ENCODE data around the gene WDR88.

DNA sequence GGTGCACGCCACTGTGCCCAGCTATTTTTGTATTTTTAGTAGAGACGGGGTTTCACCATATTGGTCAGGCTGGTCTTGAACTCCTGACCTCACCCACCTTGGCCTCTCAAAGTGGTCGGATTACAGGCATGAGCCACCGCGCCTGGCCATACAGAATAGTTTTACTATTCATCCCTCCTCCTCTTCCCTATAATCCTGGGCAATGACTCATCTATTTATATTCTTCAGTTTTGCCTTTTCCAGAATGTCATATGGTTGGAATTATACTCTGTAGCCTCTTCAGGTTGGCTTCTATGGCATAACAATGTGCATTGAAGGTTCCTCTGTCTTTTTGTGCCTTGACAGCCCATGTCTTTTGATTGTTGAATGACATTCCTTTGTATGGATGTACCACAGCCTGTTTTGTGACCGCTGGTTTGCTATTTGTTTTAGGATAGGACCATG, 40.0 kb downstream of the WDR88 start:
- no peak for TF ChIP-seq TP53 (CRISPR knock-in tag; IDR thresholded peaks at IDR 0.05)
- no peak for TF ChIP-seq RAD21 (conservative IDR thresholded peaks at IDR 0.05 in 1 of 2, IDR thresholded peaks at IDR 0.05 in 1 of 2)
- TF ChIP-seq, protein P1, sequence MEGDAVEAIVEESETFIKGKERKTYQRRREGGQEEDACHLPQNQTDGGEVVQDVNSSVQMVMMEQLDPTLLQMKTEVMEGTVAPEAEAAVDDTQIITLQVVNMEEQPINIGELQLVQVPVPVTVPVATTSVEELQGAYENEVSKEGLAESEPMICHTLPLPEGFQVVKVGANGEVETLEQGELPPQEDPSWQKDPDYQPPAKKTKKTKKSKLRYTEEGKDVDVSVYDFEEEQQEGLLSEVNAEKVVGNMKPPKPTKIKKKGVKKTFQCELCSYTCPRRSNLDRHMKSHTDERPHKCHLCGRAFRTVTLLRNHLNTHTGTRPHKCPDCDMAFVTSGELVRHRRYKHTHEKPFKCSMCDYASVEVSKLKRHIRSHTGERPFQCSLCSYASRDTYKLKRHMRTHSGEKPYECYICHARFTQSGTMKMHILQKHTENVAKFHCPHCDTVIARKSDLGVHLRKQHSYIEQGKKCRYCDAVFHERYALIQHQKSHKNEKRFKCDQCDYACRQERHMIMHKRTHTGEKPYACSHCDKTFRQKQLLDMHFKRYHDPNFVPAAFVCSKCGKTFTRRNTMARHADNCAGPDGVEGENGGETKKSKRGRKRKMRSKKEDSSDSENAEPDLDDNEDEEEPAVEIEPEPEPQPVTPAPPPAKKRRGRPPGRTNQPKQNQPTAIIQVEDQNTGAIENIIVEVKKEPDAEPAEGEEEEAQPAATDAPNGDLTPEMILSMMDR (IDR thresholded peaks at IDR 0.05) = no peak
- no peak for TF ChIP-seq EP300 (IDR thresholded peaks at IDR 0.05)
- no peak for TF ChIP-seq POLR2A (IDR thresholded peaks at IDR 0.05; ENCODE audit: low read length)
- TF ChIP-seq JUN (IDR thresholded peaks at IDR 0.05) = no peak
- no peak for TF ChIP-seq SMC3 (IDR thresholded peaks at IDR 0.05)
- TF ChIP-seq KDM1A (IDR thresholded peaks at IDR 0.05; ENCODE audit: low read depth) = no peak
- TF ChIP-seq JUNB (IDR thresholded peaks at IDR 0.05) = no peak

All from A549 (cell line).